Measurements from ENCODE around the gene NMNAT2. TPM values are rescaled to one million over a fixed set of nuclear protein-coding genes. Genes with fewer than 3 reads are reported as not detected.
A peak's percentile ranks its signal among the peaks of the same experiment; 100 is the strongest.

NMNAT2 gene
- total and polyA plus RNA-seq, 2 of the 13 experiments (the other 11 are each of a cell fraction or from before 2014, with no cell fraction given) = not detected

- DNase-seq (ENCODE audit: low spot score) (no peak), ATAC-seq (no peak), FAIRE-seq (no peak)
- in situ Hi-C loops (cut with HindIII; ENCODE audit: extremely low pct_ligation_motif_present, low pct_unique_long_range_greater_than_20kb) = loop anchor here (25.0 kb wide), 1 partner anchor 272 kb away; no protein-coding TSS in a partner anchor
- intact Hi-C loops (cut with micrococcal nuclease; ENCODE audit: unreplicated experiment) = no loop called here
- H3K9me3 ChIP-seq (ENCODE audit: low read length) = no peaks in the 10 kb centered on the region
- no peak overlapping the region for H3K4me2 ChIP-seq (ENCODE audit: low read depth, low read length)
- no peaks in the 10 kb centered on the region for H3K36me3 ChIP-seq (replicated peaks in 1 of 2; ENCODE audit: control insufficient read depth in 1 of 2, insufficient read depth in 2 of 2, low read length in 2 of 2)
- H3K9ac ChIP-seq (ENCODE audit: insufficient read depth, low read depth, low read length) = no peak overlapping the region
- ChIA-PET POLR2A (no interaction called here), CTCF (ENCODE audit: low intra/inter-chr PET ratio, low total read pairs) (no interaction called here)
- H3K79me2 ChIP-seq (ENCODE audit: insufficient read depth, low read length) = no peaks in the 10 kb centered on the region
- H3K27me3 ChIP-seq (ENCODE audit: control insufficient read depth in 1 of 2, insufficient read depth in 2 of 2, low read length in 2 of 2) = peaks cover 1 to 2% of the 10 kb centered on the region in 2 experiments; a peak in 2 of 5 replicates
- BruUV-seq (replicated peaks) = no TSS peak
- TF ChIP-seq CREB1 (IDR thresholded peaks at IDR 0.05) (peak; percentile 58), CREB1 (CRISPR knock-in tag; IDR thresholded peaks at IDR 0.05) (no peak), ZBTB10 (CRISPR knock-in tag; IDR thresholded peaks at IDR 0.05; ENCODE audit: borderline replicate concordance) (no peak), NR2F6 (IDR thresholded peaks at IDR 0.05) (no peak), NR2F6 (CRISPR knock-in tag; IDR thresholded peaks at IDR 0.05) (no peak)
- TF ChIP-seq, protein P1, sequence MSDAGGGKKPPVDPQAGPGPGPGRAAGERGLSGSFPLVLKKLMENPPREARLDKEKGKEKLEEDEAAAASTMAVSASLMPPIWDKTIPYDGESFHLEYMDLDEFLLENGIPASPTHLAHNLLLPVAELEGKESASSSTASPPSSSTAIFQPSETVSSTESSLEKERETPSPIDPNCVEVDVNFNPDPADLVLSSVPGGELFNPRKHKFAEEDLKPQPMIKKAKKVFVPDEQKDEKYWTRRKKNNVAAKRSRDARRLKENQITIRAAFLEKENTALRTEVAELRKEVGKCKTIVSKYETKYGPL (CRISPR knock-in tag; IDR thresholded peaks at IDR 0.05) = no peak
- H3K4me1 ChIP-seq (ENCODE audit: insufficient read depth, low read length) = no peaks in the 10 kb centered on the region
- no peak overlapping the region for H3K4me3 ChIP-seq (replicated peaks in 1 of 3; ENCODE audit: insufficient read depth in 1 of 3, low read depth in 2 of 3, low read length in 3 of 3)
- H3K27ac ChIP-seq (ENCODE audit: extremely low read length, insufficient read depth, low read length) = no peak overlapping the region
- no peaks in the 10 kb centered on the region for H4K20me1 ChIP-seq (ENCODE audit: insufficient read depth, low read length)
- H2AFZ ChIP-seq (ENCODE audit: low read length) = no peak overlapping the region
- WGBS (ENCODE audit: low lambda C conversion rate) = 14% methylated on average over 2 of the region's 6 CpGs
These were observed 127.6 kb downstream of the NMNAT2 start for GRCh38 chr1:183290628-183291027.

All from HepG2 (cell line).